A673 (cell line): Measurements from ENCODE around the gene STYX.

Experiments used
- CTCF ChIP-seq: fragments of 300-800, 200-600 bp; sonication (generic); conservative IDR thresholded peaks from 2 replicates; pipeline ENCODE4 v1.5.1; 2017; ENCODE audit warnings: low read depth, mild to moderate bottlenecking, antibody characterized with exemption, low read length, moderate library complexity, mixed read lengths
- EZH2 ChIP-seq: fragments of 200-600 bp; sonication (generic); IDR thresholded peaks from 2 replicates; pipeline ENCODE4 v1.6.1; 2017; ENCODE audit warnings: borderline replicate concordance, low read depth, mild to moderate bottlenecking, mixed read lengths, antibody characterized with exemption, low read length; ENCODE audit not compliant: poor library complexity, severe bottlenecking

- TF ChIP-seq CTCF (no peak), EZH2 (no peak)
Measured at GRCh38 chr14:52724360-52724644, 5.7 kb upstream of the STYX start.
